ENCODE measurements around the gene LPXN. TPM values are rescaled to one million over a fixed set of nuclear protein-coding genes. Genes with fewer than 3 reads are reported as not detected.

The LPXN gene
- total and polyA plus RNA-seq, 10 of the 15 experiments (the other 5 are each of a cell fraction or from before 2014, with no cell fraction given), result 131 to 349 (median 201) TPM

- ChIA-PET SMC1A (ENCODE audit: uncharacterized antibody, unreplicated experiment) (interaction anchor here (0.6 to 2.4 kb wide), 4 partner anchors 9 to 50 kb away, joined by 3 to 8 read pairs (median 5); no protein-coding TSS in a partner anchor), RAD21 (ENCODE audit: unreplicated experiment) (no interaction called here), CTCF (interaction anchor here (1.0 to 10.4 kb wide), 5 partner anchors 11 to 68 kb away, joined by 3 to 110 read pairs (median 4); no protein-coding TSS in a partner anchor), POLR2A (interaction anchor here (0.6 kb wide), 1 partner anchor 9 kb away, joined by 3 read pairs; no protein-coding TSS in a partner anchor)
- BruUV-seq (replicated peaks), result no TSS peak
- Histone ChIP-seq H3K36me3 (ENCODE audit: control insufficient read depth in 2 of 2, insufficient read depth in 2 of 2, low read length in 1 of 2) (no peaks in the 10 kb centered on the region; a peak in 1 of 4 replicates), H3K9ac (ENCODE audit: control insufficient read depth, insufficient read depth, low read length) (peak overlapping the region; percentile 97), H3K27ac (ENCODE audit: control insufficient read depth, insufficient read depth) (peak overlapping the region; percentile 98), H2AFZ (ENCODE audit: control insufficient read depth, low read depth, low read length) (peak overlapping the region; percentile 48), H3K4me1 (ENCODE audit: control insufficient read depth, insufficient read depth, low read length) (peaks cover 12% of the 10 kb centered on the region), H3K9me3 (replicated peaks; ENCODE audit: control insufficient read depth, insufficient read depth, low read length) (no peaks in the 10 kb centered on the region), H3K4me2 (ENCODE audit: control insufficient read depth, insufficient read depth) (peak overlapping the region; percentile 24), H4K20me1 (ENCODE audit: control insufficient read depth, insufficient read depth) (no peaks in the 10 kb centered on the region), H3K27me3 (replicated peaks in 1 of 2; ENCODE audit: control insufficient read depth in 2 of 2, insufficient read depth in 2 of 2, low read length in 1 of 2) (no peaks in the 10 kb centered on the region), H3K4me3 (peak overlapping the region; percentile 82), H3K79me2 (ENCODE audit: control insufficient read depth, insufficient read depth, low read length) (peaks cover 81% of the 10 kb centered on the region)
- ATAC-seq, result peak; percentile 52
- intact Hi-C loops (cut with micrococcal nuclease; ENCODE audit: unreplicated experiment) (loop anchor here (2.0 to 10.0 kb wide), 9 partner anchors 67 to 975 kb away; partner anchors contain the start of genes FAM111A, FAM111B and MPEG1), in situ Hi-C loops (cut with MboI) (loop anchor here (5.0 to 25.0 kb wide), 5 partner anchors 525 to 1242 kb away; partner anchors contain the start of genes FAM111B, P2RX3, PATL1 and SSRP1)
- FAIRE-seq, result peak; percentile 31
- under 1% methylated on average over 43 of the region's 78 CpGs for WGBS (ENCODE audit: insufficient coverage, insufficient replicate concordance, low lambda C conversion rate, missing lambda C conversion rate)
- no peak for DNase-seq (ENCODE audit: low read depth, low spot score)
- no peak for TF ChIP-seq NRF1 (conservative IDR thresholded peaks at IDR 0.05; ENCODE audit: low read depth, low read length)
- TF ChIP-seq SREBF2 (IDR thresholded peaks at IDR 0.05; ENCODE audit: low read length), result no peak
- TF ChIP-seq REST (IDR thresholded peaks at IDR 0.05; ENCODE audit: low read depth, low read length), result 0 out of 2 replicates have a peak, but pooled peaks have one; percentile 35
- peak; percentile 95 for TF ChIP-seq NBN (IDR thresholded peaks at IDR 0.05)
- TF ChIP-seq ZNF592 (IDR thresholded peaks at IDR 0.05), result peak; percentile 69; the same call in 1 of the 2 replicates
- no peak for TF ChIP-seq ZZZ3 (IDR thresholded peaks at IDR 0.05; ENCODE audit: control insufficient read depth, insufficient read length, low read depth)
- TF ChIP-seq SUZ12 (IDR thresholded peaks at IDR 0.05; ENCODE audit: unreplicated experiment), result no peak
- TF ChIP-seq HDAC2 (IDR thresholded peaks at IDR 0.05), result no peak
- TF ChIP-seq ETV6 (conservative IDR thresholded peaks at IDR 0.05 in 1 of 2, IDR thresholded peaks at IDR 0.05 in 1 of 2; ENCODE audit: borderline replicate concordance in 1 of 2, low read depth in 1 of 2), result no peak; a peak in 1 of 4 replicates
- peak; percentile 95 for TF ChIP-seq SIN3A (IDR thresholded peaks at IDR 0.05; ENCODE audit: low read depth, low read length)
- peak; percentile 68; the same call in 1 of the 2 replicates for TF ChIP-seq CREB1 (IDR thresholded peaks at IDR 0.05; ENCODE audit: low read depth)
- TF ChIP-seq ZBED1 (IDR thresholded peaks at IDR 0.05; ENCODE audit: borderline replicate concordance), result peak; percentile 19; the same call in 1 of the 2 replicates
- TF ChIP-seq, protein P1, sequence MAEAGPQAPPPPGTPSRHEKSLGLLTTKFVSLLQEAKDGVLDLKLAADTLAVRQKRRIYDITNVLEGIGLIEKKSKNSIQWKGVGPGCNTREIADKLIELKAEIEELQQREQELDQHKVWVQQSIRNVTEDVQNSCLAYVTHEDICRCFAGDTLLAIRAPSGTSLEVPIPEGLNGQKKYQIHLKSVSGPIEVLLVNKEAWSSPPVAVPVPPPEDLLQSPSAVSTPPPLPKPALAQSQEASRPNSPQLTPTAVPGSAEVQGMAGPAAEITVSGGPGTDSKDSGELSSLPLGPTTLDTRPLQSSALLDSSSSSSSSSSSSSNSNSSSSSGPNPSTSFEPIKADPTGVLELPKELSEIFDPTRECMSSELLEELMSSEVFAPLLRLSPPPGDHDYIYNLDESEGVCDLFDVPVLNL (IDR thresholded peaks at IDR 0.05; ENCODE audit: low read depth, low read length), result no peak
Measured at GRCh38 chr11:58579192-58580129, 3.8 kb upstream of the LPXN start.

Data from GM12878 (cell line).